ENCODE data around the gene CADPS. TPM values are rescaled to one million over a fixed set of nuclear protein-coding genes. Genes with fewer than 3 reads are reported as not detected.

Gene CADPS
- total RNA-seq, 1 experiment from 2014 or later: 7.0 TPM

GRCh38 chr3:62688812-62689211 is 186.4 kb downstream of the CADPS start:
- TF ChIP-seq NFATC4 (CRISPR knock-in tag; IDR thresholded peaks at IDR 0.05) (no peak), EMX1 (CRISPR knock-in tag; IDR thresholded peaks at IDR 0.05) (no peak), CTCF (IDR thresholded peaks at IDR 0.05) (no peak), NR1H2 (CRISPR knock-in tag; IDR thresholded peaks at IDR 0.05) (no peak), ZNF423 (CRISPR knock-in tag; IDR thresholded peaks at IDR 0.05) (no peak), ELF4 (CRISPR knock-in tag; IDR thresholded peaks at IDR 0.05; ENCODE audit: low read depth) (no peak), TP53 (CRISPR knock-in tag; IDR thresholded peaks at IDR 0.05) (no peak), MYBL2 (CRISPR knock-in tag; IDR thresholded peaks at IDR 0.05) (no peak), FOXK1 (CRISPR knock-in tag; IDR thresholded peaks at IDR 0.05) (no peak), ATF6 (CRISPR knock-in tag; IDR thresholded peaks at IDR 0.05) (no peak)
- POLR2A ChIA-PET: no interaction called here
- no peak overlapping the region for H3K27ac Mint-ChIP-seq

GRCh38 chr3:62688050-62688449 is 187.2 kb downstream of the CADPS start:
- Mint-ChIP-seq H3K4me3 (no peak overlapping the region), H3K4me1 (peaks cover 16% of the 10 kb centered on the region)

More at GRCh38 chr3:62688812-62689211, 186.4 kb downstream of the CADPS start:
- no peak for DNase-seq (ENCODE audit: low spot score)
- no peaks in the 10 kb centered on the region for H3K9me3 Mint-ChIP-seq
- no peak for ATAC-seq
- no peaks in the 10 kb centered on the region for H3K36me3 Mint-ChIP-seq
- H3K4me3 Mint-ChIP-seq: no peak overlapping the region
- H3K27me3 Mint-ChIP-seq (ENCODE audit: low read depth): no peaks in the 10 kb centered on the region
- CTCF ChIA-PET: interaction anchor here (1.3 kb wide), 1 partner anchor 22 kb away, joined by 3 read pairs; no protein-coding TSS in a partner anchor
- peaks cover 18% of the 10 kb centered on the region for H3K4me1 Mint-ChIP-seq

More at GRCh38 chr3:62688050-62688449, 187.2 kb downstream of the CADPS start:
- POLR2A ChIA-PET: no interaction called here
- Mint-ChIP-seq H3K36me3 (no peaks in the 10 kb centered on the region), H3K27ac (no peak overlapping the region), H3K27me3 (ENCODE audit: low read depth) (no peaks in the 10 kb centered on the region), H3K9me3 (no peaks in the 10 kb centered on the region)
- DNase-seq (ENCODE audit: low spot score): no peak
- CTCF ChIA-PET: interaction anchor here (1.0 to 1.3 kb wide), 2 partner anchors 22 to 185 kb away, joined by 3 read pairs; no protein-coding TSS in a partner anchor
- TF ChIP-seq ATF2 (CRISPR knock-in tag; IDR thresholded peaks at IDR 0.05; ENCODE audit: borderline replicate concordance, low read depth): no peak
- TF ChIP-seq NR3C1 (CRISPR knock-in tag; conservative IDR thresholded peaks at IDR 0.05; ENCODE audit: low read depth): no peak
- TF ChIP-seq ZNF416 (CRISPR knock-in tag; IDR thresholded peaks at IDR 0.05): no peak
- TF ChIP-seq JUN (CRISPR knock-in tag; IDR thresholded peaks at IDR 0.05): no peak
- no peak for TF ChIP-seq CREB1 (CRISPR knock-in tag; IDR thresholded peaks at IDR 0.05)
- no peak for TF ChIP-seq TCF7 (CRISPR knock-in tag; IDR thresholded peaks at IDR 0.05; ENCODE audit: low read depth)
- TF ChIP-seq ZNF281 (CRISPR knock-in tag; IDR thresholded peaks at IDR 0.05): no peak
- TF ChIP-seq CTCF (IDR thresholded peaks at IDR 0.05): no peak
- no peak for TF ChIP-seq SOX15 (CRISPR knock-in tag; IDR thresholded peaks at IDR 0.05)
- TF ChIP-seq IRF1 (CRISPR knock-in tag; IDR thresholded peaks at IDR 0.05): no peak
- ATAC-seq: no peak
